HG02798 (cell line): ENCODE results near the gene PICALM.
"Not testable (repeated sequence)": the region's sequence is repeated elsewhere in the genome, so short reads cannot be mapped to it uniquely, and the experiment has no call there.

Source experiments
- ATAC-seq: cut with Tn5 transposase; IDR thresholded peaks from one replicate; pipeline ENCODE4 v1.9.1; 2021; ENCODE audit warnings: mild to moderate bottlenecking; ENCODE audit not compliant: unreplicated experiment, poor library complexity

PICALM gene

DNA sequence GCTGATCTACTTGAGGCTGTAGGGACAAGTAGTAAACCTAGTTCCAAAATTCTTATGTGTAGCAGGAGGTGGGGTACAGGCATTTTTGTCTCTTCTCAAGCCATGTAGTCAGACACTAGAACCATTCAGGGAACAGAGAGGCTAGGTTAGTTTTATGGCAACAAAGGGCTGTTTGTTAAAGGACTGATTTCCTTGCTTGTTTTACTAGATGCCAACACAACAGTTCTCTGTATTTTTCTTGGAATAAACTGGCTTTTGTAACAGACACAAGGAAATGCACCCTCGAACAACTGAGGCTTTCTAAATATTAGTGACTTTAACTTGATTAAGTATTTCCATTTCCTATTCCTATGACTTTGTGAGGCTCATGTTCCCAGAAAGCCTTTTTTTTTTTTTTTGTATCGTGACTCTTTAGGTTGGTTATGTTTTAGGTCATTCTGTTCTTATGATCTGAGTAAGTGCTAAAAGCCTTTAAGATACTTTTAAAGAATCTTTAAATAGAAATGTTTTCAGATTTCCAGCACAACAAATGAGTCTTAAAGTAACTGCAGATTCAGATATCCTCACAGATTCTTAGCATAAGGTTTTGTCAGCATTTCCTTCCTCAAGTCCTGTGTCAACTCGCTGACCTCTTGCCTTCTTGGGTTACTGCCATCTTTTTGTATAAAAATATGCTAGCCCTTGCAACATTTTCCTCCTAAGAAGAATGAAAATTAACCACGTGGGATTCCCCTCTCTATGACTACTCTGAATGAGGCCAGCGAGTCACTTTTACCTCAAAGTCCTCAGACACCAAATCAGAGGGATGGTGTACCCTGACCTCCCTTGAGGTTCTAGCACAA, 121.2 kb downstream of the PICALM start:
- peak; percentile 47 for ATAC-seq

DNA sequence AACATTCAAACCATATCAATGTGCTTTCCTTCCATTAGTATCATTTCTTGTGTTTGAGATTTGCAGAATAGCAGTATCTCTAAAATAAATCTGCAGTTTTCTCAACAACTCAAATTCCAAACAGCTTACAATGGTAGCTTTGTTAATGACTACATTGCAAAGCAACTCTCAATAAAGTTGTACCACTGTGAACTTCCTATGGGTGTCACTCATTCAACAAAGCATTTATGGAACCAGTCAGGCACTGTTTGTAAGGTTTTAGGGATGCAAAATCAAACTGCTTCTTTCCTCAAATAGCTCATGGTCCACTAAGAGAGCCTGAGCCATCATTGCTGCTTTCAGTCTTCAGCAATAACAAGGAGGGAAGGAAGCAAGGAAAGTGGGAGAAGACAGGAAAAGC, 122.7 kb downstream of the PICALM start:
- ATAC-seq = no peak

DNA sequence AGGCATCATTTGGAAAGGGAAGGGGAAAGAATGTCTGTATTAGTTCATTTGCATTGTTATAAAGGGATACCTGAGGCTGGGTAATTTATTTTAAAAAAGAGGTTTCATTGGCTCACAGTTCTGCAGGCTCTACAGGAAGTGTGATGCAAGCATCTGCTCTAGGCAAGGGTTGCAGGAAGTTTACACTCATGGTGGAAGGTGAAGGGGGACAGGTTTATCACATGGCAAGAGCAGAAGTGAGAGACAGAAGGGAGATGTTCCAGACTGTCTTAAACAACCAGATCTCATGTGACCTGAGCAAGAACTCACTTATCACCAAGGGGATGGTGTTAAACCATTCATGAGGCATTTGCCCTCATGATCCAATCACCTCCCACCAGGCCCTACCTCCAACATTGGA, 123.1 kb downstream of the PICALM start:
- no peak for ATAC-seq

DNA sequence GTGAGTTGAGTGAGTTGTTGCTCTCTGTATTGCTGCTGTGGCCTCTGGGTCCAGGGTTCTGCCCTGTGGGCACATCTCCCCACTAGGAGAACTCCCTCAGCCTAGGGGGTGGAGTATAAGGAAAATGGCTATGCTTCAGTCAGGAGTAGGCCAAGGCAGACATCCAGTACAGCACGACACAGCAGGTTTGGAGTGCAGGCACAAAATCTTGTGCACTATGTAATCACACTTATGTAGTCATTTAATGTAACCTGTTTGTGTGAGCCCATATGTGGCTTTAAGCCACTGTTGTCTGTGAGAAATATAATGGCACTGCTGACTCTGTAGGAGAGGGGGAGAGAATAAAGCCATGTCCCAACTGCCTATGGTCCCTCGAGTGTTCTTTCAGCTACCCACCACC, 123.6 kb downstream of the PICALM start:
- no peak for ATAC-seq

DNA sequence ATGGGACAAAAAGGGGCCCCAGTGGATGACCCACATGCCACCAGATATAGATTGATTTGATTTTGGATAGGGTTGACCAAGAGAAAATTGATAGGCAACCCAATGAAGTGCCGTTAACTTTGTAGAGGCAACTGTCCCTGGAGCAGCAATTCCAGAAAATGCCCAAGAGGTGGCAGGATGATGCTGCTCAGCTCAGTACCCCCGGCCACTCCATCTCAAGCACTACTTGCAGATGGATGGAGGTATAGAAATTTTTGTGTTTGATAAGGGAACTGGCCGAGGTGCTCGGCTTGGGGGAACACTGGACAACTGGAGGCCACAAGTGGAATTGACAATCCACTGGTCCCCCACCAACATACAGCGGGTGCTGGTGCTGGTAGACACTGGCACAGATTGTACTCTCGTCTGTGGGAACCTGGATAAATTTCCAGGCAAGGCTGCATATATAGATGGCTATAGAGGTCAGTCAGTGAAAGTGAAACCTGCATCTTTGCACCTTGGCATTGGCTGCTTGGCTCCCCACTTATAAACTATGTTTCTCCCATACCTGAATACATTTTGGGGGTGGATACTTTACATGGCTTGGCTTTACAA, 127.4 kb downstream of the PICALM start:
- peak; percentile 53 for ATAC-seq

DNA sequence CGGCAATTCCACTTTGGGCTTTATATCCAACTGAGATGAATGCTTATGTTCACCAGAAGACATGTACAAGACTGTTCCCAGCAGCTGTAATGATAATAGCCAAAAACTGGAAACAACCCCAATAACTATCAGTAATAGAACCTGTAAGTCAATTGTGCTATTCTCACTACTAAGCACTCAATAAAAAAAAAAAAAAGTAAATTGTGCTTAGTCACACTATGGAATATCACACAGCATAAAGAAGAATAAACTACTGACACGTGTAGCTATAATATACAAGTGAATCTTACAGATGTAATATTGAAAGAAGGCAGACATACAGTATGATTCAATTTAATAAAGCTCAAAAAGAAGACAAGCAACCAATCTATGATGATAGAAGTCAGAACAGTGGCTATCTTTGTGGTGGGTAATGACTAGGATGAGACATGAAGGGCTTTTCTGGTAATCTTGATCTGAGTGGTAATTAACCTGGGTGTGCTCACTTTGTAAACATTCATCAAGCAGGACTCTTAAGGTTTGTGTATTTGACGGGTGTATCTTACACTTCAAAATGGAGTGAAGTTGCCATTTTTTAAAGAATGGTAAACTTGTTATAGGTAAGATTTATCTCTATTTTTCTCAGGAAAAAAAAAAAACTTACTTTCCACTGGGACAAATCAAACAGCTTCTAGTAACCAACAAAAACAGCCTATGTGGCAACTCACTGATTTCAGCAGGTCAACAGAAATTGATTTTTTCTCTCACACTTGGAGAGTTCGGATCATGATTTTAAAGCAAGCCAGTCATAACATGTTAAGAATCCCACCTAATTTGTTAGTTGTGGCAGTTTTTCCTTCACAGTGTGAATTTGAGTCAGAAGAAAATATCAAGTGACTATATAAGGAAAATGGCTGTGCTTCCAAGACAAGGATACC, 129.5 kb downstream of the PICALM start:
- ATAC-seq = no peak

DNA sequence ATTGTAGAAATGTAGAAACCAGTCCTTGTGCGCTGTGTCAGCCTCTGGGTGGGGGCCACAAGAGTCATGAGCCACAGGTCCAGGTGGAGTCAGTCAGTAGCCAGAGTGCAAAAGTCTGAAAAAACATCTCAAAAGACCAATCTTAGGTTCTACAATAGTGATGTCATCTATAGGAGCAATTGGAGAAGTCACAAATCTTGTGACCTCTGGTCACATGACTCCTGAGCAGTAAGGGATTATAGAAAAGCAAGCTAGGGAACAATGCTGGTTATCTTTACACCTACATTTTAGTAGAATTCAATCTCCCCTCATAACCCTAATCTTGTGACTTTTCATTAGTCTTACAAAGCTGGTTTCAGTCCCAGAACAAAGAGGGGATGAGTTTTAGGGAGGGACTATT, 131.0 kb downstream of the PICALM start:
- no peak for ATAC-seq

DNA sequence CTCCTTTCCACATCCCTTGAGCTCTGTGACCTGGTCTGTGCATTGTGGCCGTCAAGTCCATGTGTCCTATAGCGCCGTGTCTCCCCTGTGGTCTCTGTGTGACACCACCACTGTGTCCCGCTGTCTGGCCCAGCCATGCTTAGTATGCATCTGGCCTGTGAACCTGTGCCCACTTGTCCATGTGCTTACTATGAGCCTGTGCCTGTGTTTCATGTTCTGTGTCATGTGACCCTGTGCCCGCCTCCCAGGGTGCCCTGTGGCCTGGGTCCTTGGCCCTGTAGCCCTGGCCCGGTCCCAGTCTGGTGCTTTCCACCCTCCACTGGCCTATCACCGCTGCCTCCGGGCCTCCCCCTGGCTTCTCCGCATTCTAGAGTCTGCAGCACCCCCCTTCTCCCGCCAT, 133.1 kb downstream of the PICALM start:
- ATAC-seq = no peak

DNA sequence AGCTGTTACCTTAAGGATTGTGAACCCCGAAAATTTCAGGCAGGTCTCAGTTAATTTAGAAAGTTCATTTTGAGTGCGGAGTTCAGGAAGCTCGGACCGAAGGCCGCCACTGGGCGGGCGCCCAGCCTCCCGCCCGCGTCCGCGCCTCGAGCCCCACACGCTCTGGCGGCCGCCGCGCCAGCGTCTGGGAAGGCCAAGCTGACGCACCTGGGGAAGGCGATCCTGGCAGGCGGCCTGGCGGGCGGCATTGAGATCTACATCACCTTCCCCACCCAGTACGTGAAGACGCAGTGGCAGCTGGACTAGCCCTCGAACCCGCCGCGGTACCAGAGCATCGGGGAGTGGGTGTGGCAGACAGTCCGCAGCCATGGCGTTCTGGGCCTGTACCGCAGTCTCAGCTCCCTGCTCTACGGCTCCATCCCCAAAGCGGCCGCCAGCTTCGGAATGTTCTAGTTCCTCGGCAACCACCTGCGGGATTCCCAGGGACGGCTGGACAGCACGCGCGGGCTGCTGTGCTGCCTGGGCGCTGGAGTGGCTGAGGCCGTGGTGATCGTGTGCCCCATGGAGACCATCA, 134.2 kb downstream of the PICALM start:
- ATAC-seq = no peak

DNA sequence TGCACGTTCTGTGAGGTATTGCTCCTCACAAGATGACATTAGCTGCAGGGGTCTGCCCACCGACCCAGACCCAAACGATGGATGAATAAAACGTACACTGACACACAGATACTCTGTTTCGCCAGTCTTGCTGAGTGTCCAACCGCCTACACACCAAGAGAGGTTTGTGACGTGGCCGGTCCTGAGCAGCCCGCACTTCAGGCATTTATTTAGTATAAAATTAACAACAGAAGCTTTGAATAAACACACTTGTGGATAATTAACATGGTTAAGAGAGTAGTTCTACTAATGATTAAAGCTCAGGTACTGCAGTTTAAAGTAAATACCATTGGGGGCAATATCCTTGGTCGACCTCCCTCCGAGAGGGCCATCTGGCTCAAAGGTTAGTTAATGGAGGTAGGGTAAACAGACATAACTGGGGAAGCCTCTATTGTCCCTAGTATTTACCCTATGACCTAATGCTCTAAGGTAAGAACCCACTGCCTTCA, 138.0 kb downstream of the PICALM start:
- ATAC-seq = no peak

DNA sequence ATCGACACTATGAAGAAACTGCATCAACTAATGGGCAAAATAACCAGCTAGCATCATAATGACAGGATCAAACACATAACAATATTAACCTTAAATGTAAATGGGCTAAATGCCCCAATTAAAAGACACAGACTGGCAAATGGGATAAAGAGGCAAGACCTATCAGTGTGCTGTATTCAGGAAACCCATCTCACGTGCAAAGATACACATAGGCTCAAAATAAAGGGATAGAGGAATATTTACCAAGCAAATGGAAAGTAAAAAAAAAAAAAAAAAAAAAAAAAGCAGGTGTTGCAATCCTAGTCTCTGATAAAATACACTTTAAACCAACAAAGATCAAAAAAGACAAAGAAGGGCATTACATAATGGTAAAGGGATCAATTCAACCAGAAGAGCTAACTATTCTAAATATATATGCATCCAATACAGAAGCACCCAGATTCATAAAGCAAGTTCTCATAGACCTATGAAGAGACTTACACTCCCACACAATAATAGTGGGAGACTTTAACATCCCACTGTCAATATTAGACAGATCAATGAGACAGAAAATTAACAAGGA, 142.2 kb downstream of the PICALM start:
- not testable (repeated sequence) for ATAC-seq

DNA sequence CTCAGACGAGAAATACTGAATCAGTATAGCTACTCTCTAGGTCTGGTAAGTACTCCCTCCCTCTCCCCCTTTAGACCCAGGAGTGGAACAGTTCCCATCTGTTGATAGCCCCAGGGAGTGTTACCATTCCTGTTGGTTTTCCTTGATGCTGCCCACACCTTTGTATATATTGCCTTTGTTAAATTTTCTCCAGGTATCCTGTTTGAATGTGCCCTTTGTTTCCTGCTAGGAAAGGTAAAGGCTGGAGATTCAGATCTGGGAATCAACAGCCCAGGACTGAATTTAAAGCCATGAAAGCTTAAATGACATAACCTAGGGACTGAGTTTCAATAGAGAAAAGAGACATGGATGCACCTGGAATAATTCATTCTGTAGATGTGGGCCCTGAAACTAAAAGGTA, 145.4 kb downstream of the PICALM start:
- no peak for ATAC-seq

DNA sequence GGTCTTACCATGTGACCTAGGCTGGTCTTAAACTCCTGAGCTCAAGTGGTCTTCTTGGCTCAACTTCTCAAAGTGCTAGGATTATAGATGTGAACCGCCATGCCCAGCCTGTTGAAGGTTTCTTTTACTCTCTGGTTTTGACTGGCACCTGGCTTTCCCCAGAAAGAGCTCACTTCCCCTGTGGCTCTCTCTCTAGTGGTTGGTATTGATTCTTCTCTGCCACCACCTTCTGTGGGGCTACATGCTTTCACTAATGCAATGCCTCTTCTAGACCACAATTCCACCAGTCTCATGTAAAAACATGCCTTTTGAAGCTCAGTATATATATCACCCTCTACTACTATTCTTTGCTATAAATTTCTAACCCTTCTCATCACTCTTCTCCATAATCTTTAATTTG, 146.5 kb downstream of the PICALM start:
- peak; percentile 84 for ATAC-seq

DNA sequence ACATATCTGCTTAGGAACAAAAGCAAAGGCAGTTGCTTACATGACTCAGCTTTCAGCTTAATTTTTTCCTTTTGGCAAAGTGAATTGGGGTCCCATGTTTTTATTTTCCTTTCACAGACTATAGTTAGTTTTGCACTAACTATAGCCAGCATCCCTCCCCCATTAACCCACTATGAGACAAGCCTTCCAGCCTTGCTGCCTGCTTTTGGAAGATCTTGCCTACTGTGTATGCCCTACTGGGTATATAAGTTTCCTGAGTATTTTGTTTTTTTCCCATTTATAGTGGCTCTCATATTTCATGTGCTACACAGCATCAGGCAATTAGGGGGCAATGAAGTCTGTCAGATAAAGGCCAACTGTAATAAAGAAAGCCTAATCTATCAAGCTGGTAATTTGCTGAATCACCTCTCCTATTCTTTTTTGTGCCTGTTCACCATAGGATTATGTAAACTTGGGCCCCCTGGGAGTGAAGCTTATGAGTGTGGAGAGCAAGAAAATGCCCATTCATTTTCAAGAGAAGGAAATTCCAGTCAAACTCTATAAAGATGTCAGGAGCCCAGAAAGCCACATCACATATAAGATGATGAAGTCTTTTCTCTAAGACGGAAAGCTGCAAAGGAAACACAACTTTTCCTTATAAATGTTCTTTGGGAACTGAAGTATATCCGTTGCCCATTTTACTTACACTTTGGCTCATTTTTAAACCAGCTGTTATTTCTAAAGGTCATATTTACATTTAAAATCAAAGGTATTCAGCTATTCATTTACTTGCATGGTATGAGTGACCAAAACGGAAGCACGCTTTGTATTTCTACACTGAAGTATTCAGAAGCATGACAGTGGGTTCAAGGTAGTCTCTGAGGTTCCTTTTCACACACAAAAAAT, 149.7 kb downstream of the PICALM start:
- no peak for ATAC-seq

DNA sequence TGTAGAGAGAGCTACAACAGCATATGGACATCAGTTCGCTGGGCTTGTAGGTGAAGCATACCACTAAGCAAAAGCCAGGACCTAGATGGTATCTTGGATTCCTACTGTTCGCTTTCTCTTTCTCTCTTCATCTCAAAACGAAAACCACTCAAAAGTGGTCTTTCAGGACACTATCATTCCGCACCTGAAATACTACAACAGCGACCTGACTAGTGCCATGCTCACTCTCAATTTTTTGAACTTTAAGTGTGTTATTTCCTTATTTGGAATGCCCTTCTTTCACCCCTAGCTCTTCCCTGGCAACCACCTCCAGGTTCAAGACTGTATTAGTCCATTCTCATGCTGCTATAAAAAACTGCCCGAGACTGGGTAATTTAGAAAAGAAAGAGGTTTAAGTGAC, 154.5 kb downstream of the PICALM start:
- ATAC-seq = no peak

DNA sequence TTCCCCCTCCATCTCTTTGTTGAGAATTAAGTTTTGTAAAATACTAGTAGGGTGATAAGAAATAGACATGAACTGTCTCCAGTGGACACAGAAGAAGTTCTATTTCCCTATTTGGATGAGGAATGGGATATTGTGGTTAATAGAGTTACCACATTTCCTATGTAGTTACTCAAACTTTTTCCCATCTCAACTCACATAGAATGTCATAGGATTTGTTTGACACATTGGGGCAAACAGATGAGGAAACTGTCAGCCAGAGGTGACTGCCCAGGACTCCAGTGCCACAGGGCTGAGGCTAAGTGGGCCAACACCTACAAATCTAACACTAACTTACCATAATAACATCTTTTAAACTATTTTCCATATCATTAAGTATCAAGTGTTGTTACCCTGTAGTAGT, 155.4 kb downstream of the PICALM start:
- no peak for ATAC-seq

DNA sequence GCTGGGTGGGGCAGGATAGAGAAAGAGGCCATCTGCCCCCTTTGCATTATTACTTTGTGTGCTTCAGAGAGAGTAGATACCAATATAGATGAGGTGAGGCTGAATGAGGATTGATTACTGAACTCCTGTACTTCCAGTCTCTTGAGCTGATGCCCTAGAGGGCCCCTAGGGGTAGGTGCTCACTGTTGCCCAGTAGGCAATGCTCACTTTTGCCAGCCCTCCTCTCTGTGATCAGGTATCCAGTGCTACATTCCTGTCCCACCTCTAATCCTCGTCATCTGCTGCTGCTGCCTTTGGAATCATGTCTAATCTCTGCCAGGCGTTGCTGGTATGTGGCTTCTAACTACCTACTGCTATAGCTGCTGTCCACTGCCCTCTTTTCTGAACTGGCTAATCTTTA, 156.5 kb downstream of the PICALM start:
- no peak for ATAC-seq
